Endothelial cell of umbilical vein (primary cell): Measurements from ENCODE around the gene MRE11. TPM values are rescaled to one million over a fixed set of nuclear protein-coding genes. Genes with fewer than 3 reads are reported as not detected.

Source experiments
- BruUV-seq: library from RNA; stranded (reverse); fragments of 400-500 nt; replicated peaks from 2 replicates; lab custom pipeline; 2021; lab: Mats Ljungman, UMichigan
- CTCF ChIA-PET: fragments of 300-600, 350-600 bp; sonication (Branson Sonifier 250); formaldehyde crosslinking; loops from one replicate; lab custom pipeline; 2021; ENCODE audit warnings: antibody characterized with exemption, inconsistent platforms; lab: Charles Lee
- POLR2A ChIA-PET: fragments of 300-600, 350-600 bp; sonication (Branson Sonifier 250); formaldehyde crosslinking; loops from one replicate; lab custom pipeline; 2021; ENCODE audit warnings: antibody characterized with exemption, inconsistent platforms; lab: Charles Lee
- DNase-seq: peaks from one replicate; pipeline ENCODE4 v3.0.0-alpha.2; 2011; ENCODE audit warnings: low read depth, low spot score
- FAIRE-seq: peaks from 2 replicates; lab custom pipeline; 2011; peaks lifted over from hg19 to GRCh38; lab: Jason Lieb, UNC
- H2AFZ ChIP-seq: 2 replicates; pipeline ENCODE4 v1.6.0; 2012; ENCODE audit warnings: low read depth, low read length, control low read depth, inconsistent platforms
- H3K27ac ChIP-seq: 2 replicates; pipeline ENCODE4 v1.5.1; 2011; ENCODE audit warnings: low read depth, mild to moderate bottlenecking, control low read depth, low read length, moderate library complexity; ENCODE audit not compliant: insufficient read depth
- H3K27me3 ChIP-seq, 2 experiments: 2 replicates each; pipeline versions ENCODE4 v1.6.0 to v1.6.1; 2011; ENCODE audit warnings: low read length in 2 of 2, mixed read lengths in 1 of 2; ENCODE audit not compliant: control insufficient read depth in 2 of 2, insufficient read depth in 2 of 2
- H3K36me3 ChIP-seq, 2 experiments: 2 replicates in 1 of 2; 3 replicates in 1 of 2; pipeline ENCODE4 v1.5.1; 2011; ENCODE audit warnings: low read length in 2 of 2, mild to moderate bottlenecking in 1 of 2, moderate library complexity in 1 of 2; ENCODE audit not compliant: control insufficient read depth in 2 of 2, insufficient read depth in 2 of 2; ENCODE audit errors: extremely low read depth in 1 of 2
- H3K4me1 ChIP-seq: 3 replicates; pipeline ENCODE4 v1.5.1; 2011; ENCODE audit warnings: mild to moderate bottlenecking, low read length; ENCODE audit not compliant: control insufficient read depth, insufficient read depth; ENCODE audit errors: extremely low read depth
- H3K4me2 ChIP-seq: 2 replicates; pipeline ENCODE4 v1.6.1; 2011; ENCODE audit warnings: low read length, control low read depth, mixed read lengths; ENCODE audit not compliant: insufficient read depth
- H3K4me3 ChIP-seq, 3 experiments: fragments of 200-600 bp in 1 of 3; sonication (generic), shearing (Covaris generic) in 1 of 3; replicated peaks in 1 of 3; 2 replicates each; pipeline ENCODE4 v1.5.1; 2011 to 2016; ENCODE audit warnings: control low read depth in 3 of 3, low read length in 3 of 3, mild to moderate bottlenecking in 2 of 3, inconsistent platforms in 1 of 3, low read depth in 1 of 3, moderate library complexity in 1 of 3; ENCODE audit not compliant: insufficient read depth in 1 of 3
- H3K79me2 ChIP-seq: 2 replicates; pipeline ENCODE4 v1.6.0; 2012; ENCODE audit warnings: low read length, inconsistent platforms; ENCODE audit not compliant: control insufficient read depth, insufficient read depth
- H3K9ac ChIP-seq: replicated peaks from 2 replicates; pipeline ENCODE3; 2011; ENCODE audit warnings: low read length, control low read depth; ENCODE audit not compliant: insufficient read depth; ENCODE audit errors: extremely low read depth
- H3K9me1 ChIP-seq: replicated peaks from 3 replicates; pipeline ENCODE4 v1.6.0; 2011; ENCODE audit warnings: mild to moderate bottlenecking, low read length; ENCODE audit not compliant: control insufficient read depth, insufficient read depth; ENCODE audit errors: extremely low read depth
- H3K9me3 ChIP-seq: replicated peaks from 2 replicates; pipeline ENCODE4 v1.5.1; 2012; ENCODE audit warnings: low read length, inconsistent platforms; ENCODE audit not compliant: control insufficient read depth, insufficient read depth
- H4K20me1 ChIP-seq: replicated peaks from 2 replicates; pipeline ENCODE3; 2011; ENCODE audit warnings: mild to moderate bottlenecking, low read length; ENCODE audit not compliant: control insufficient read depth, insufficient read depth; ENCODE audit errors: extremely low read depth
- EZH2 ChIP-seq: IDR thresholded peaks from 2 replicates; pipeline ENCODE4 v1.6.1; 2012; ENCODE audit warnings: borderline replicate concordance, low read depth, mild to moderate bottlenecking, moderate library complexity, low read length, inconsistent platforms; ENCODE audit not compliant: severe bottlenecking
- FOS ChIP-seq: IDR thresholded peaks from 2 replicates; pipeline ENCODE4 v1.6.1; 2011; ENCODE audit warnings: mild to moderate bottlenecking, low read length, moderate library complexity, borderline replicate concordance; ENCODE audit not compliant: insufficient read depth
- GATA2 ChIP-seq: IDR thresholded peaks from 2 replicates; pipeline ENCODE4 v1.7.0; 2011; ENCODE audit warnings: low read depth, mild to moderate bottlenecking, moderate library complexity, mixed read lengths, low read length; ENCODE audit not compliant: insufficient read length, insufficient read depth
- JUN ChIP-seq: IDR thresholded peaks from 2 replicates; pipeline ENCODE4 v1.6.1; 2011; ENCODE audit warnings: borderline replicate concordance, low read depth; ENCODE audit not compliant: insufficient read length, insufficient read depth
- MYC ChIP-seq: IDR thresholded peaks from one replicate; pipeline ENCODE4 v1.6.1; 2011; ENCODE audit warnings: mild to moderate bottlenecking, low read depth, low read length
- POLR2A ChIP-seq: IDR thresholded peaks from 2 replicates; pipeline ENCODE4 v1.6.1; 2012; ENCODE audit warnings: low read depth, mild to moderate bottlenecking, control low read depth, low read length
- POLR2AphosphoS5 ChIP-seq: IDR thresholded peaks from 2 replicates; pipeline ENCODE4 v1.6.1; 2012; ENCODE audit warnings: low read depth, mild to moderate bottlenecking, control low read depth, low read length, moderate library complexity; ENCODE audit not compliant: insufficient read depth
- dilution Hi-C: fragments of 300-500 bp; cut with MboI; formaldehyde crosslinking; loops from one replicate; pipeline ENCODE4 v1.15.0; 2019; ENCODE audit warnings: low sequenced_read_pairs; ENCODE audit not compliant: extremely low pct_ligation_motif_present
- intact Hi-C: fragments of 100-400 bp; cut with micrococcal nuclease; formaldehyde crosslinking; loops from one replicate; pipeline ENCODE4 v1.10.0; 2022
- polyA plus RNA-seq, 4 experiments: library from polyadenylated mRNA; depleted of rRNA in 3 of 4; stranded (reverse) in 3 of 4; unstranded in 1 of 4; fragments of >200 nt; gene quantifications; 2 replicates each; pipeline versions ENCODE4 v1.2.1 to v1.2.3, GENCODE V29; 2011 to 2012; ENCODE audit warnings: missing spikeins in 1 of 4
- total RNA-seq: library from RNA; stranded (reverse); gene quantifications from 2 replicates; pipeline ENCODE4 v1.2.3, GENCODE V29; 2021
- TF ChIP-seq, protein P1 (sequence below), 2 donors: IDR thresholded peaks; 1 replicate in 1 of 2; 2 replicates in 1 of 2; pipeline ENCODE4 v1.5.1; 2011; ENCODE audit warnings: low read length in 2 of 2, mild to moderate bottlenecking in 2 of 2, moderate library complexity in 2 of 2, control low read depth in 1 of 2, inconsistent platforms in 1 of 2, low read depth in 1 of 2; ENCODE audit not compliant: insufficient read depth in 1 of 2; ENCODE audit errors: extremely low read depth in 1 of 2
- TF ChIP-seq, protein P2 (sequence below): IDR thresholded peaks from 2 replicates; pipeline ENCODE4 v1.6.1; 2011; ENCODE audit not compliant: insufficient read depth, insufficient read length

Gene MRE11
- total and polyA plus RNA-seq, 2 donors (not counting 3 experiments of a cell fraction or from before 2014, with no cell fraction given) = 4.5 to 22.0 TPM

DNA sequence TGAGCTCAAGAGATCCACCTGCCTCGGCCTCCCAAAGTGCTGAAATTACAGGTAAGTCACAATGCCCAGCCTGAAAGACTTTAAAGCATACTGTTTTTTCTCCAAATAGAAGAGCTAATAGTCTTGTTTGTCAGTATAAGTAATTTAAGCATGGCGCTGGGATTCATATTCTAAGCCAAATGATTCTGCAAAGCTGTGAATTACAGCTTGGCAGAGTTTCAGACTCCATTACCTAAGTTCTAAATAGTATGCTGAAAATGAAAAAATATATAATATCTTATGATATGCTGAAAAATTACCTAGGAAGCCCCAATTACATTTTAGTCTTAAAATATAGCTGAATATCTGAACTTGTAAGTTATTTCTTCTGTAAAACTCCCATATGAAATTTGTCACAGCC lies 39.3 kb downstream of the MRE11 start:
- TF ChIP-seq POLR2A (no peak), JUN (no peak), MYC (no peak), FOS (no peak), POLR2AphosphoS5 (no peak), EZH2 (no peak), GATA2 (no peak)
- TF ChIP-seq, protein P1, sequence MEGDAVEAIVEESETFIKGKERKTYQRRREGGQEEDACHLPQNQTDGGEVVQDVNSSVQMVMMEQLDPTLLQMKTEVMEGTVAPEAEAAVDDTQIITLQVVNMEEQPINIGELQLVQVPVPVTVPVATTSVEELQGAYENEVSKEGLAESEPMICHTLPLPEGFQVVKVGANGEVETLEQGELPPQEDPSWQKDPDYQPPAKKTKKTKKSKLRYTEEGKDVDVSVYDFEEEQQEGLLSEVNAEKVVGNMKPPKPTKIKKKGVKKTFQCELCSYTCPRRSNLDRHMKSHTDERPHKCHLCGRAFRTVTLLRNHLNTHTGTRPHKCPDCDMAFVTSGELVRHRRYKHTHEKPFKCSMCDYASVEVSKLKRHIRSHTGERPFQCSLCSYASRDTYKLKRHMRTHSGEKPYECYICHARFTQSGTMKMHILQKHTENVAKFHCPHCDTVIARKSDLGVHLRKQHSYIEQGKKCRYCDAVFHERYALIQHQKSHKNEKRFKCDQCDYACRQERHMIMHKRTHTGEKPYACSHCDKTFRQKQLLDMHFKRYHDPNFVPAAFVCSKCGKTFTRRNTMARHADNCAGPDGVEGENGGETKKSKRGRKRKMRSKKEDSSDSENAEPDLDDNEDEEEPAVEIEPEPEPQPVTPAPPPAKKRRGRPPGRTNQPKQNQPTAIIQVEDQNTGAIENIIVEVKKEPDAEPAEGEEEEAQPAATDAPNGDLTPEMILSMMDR (IDR thresholded peaks at IDR 0.05; ENCODE audit: extremely low read depth in 1 of 2, insufficient read depth in 1 of 2, low read depth in 1 of 2, low read length in 2 of 2) = no peak
- TF ChIP-seq, protein P2, sequence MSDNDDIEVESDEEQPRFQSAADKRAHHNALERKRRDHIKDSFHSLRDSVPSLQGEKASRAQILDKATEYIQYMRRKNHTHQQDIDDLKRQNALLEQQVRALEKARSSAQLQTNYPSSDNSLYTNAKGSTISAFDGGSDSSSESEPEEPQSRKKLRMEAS = no peak
- no peak overlapping the region for H3K4me3 ChIP-seq
- no peaks in the 10 kb centered on the region for H4K20me1 ChIP-seq
- DNase-seq (no peak), FAIRE-seq (no peak)
- H3K9me3 ChIP-seq = no peaks in the 10 kb centered on the region
- no TSS peak for BruUV-seq
- no peak overlapping the region for H3K4me2 ChIP-seq
- no peaks in the 10 kb centered on the region for H3K79me2 ChIP-seq
- no peaks in the 10 kb centered on the region for H3K27me3 ChIP-seq
- intact Hi-C loops = no loop called here
- POLR2A ChIA-PET = no interaction called here
- no peak overlapping the region for H3K27ac ChIP-seq
- no peak overlapping the region for H3K9ac ChIP-seq
- dilution Hi-C loops = no loop called here
- H3K4me1 ChIP-seq = no peaks in the 10 kb centered on the region
- CTCF ChIA-PET = no interaction called here
- no peaks in the 10 kb centered on the region for H3K9me1 ChIP-seq
- H3K36me3 ChIP-seq = no peaks in the 10 kb centered on the region
- no peak overlapping the region for H2AFZ ChIP-seq
